Transverse colon (tissue), 4 donors: ENCODE measurements around the gene UGT8. TPM values are rescaled to one million over a fixed set of nuclear protein-coding genes. Genes with fewer than 3 reads are reported as not detected.
A peak's percentile ranks its signal among the peaks of the same experiment; 100 is the strongest.
"Not testable (repeated sequence)": the region's sequence is repeated elsewhere in the genome, so short reads cannot be mapped to it uniquely, and the experiment has no call there.

Experiments
- DNase-seq: peaks from one replicate; pipeline ENCODE4 v3.0.0-alpha.2; 2019
- H3K27ac ChIP-seq, 4 donors: fragments of 200-600 bp; sonication (generic); 2 replicates each; pipeline ENCODE4 v1.5.1; 2016 to 2018; ENCODE audit warnings: inconsistent platforms in 4 of 4
- H3K27me3 ChIP-seq: fragments of 200-600 bp; sonication (generic); 2 replicates; pipeline ENCODE4 v1.5.1; 2017; ENCODE audit warnings: inconsistent platforms
- H3K36me3 ChIP-seq, 4 donors: fragments of 200-600 bp; sonication (generic); 2 replicates each; pipeline ENCODE4 v1.5.1; 2017 to 2019; ENCODE audit warnings: inconsistent platforms in 4 of 4
- H3K4me1 ChIP-seq, 4 donors: fragments of 200-600 bp; sonication (generic); 2 replicates each; pipeline ENCODE4 v1.5.1; 2017 to 2020; ENCODE audit warnings: inconsistent platforms in 4 of 4
- H3K4me3 ChIP-seq, 4 donors: fragments of 200-600 bp; sonication (generic); 1 replicate in 1 of 4; 2 replicates in 3 of 4; pipeline versions ENCODE4 v1.5.1 to v1.6.1; 2017 to 2019; ENCODE audit warnings: inconsistent platforms in 4 of 4
- H3K9me3 ChIP-seq, 2 donors: fragments of 200-600 bp; sonication (generic); 2 replicates each; pipeline ENCODE4 v1.5.1; 2017 to 2019; ENCODE audit warnings: inconsistent platforms in 2 of 2
- EP300 ChIP-seq: sonication (generic); formaldehyde crosslinking; IDR thresholded peaks from one replicate; pipeline ENCODE4 v1.6.1; 2017; ENCODE audit warnings: antibody characterized with exemption, low read depth
- POLR2A ChIP-seq: fragments of 450-650 bp; IDR thresholded peaks from one replicate; pipeline ENCODE4 v1.6.1; 2016; ENCODE audit warnings: antibody characterized with exemption, mild to moderate bottlenecking, moderate library complexity
- POLR2AphosphoS5 ChIP-seq, 3 donors: sonication (generic); formaldehyde crosslinking; IDR thresholded peaks; one replicate each; pipeline ENCODE4 v1.6.1; 2016; ENCODE audit warnings: antibody characterized with exemption in 3 of 3
- WGBS, 2 donors: methylation state at CpG; one replicate each; pipeline ENCODE4 v1.1.5; 2018; ENCODE audit warnings: low coverage in 1 of 2; 5-methylcytosine and 5-hydroxymethylcytosine counted together
- in situ Hi-C, 4 donors: fragments of 200-750 bp; cut with MboI; loops; one replicate each; pipeline versions ENCODE4 v1.15.0 to v1.15.1; 2017; ENCODE audit warnings: low sequenced_read_pairs in 3 of 4, low pct_ligation_motif_present in 1 of 4, low pct_unique_long_range_greater_than_20kb in 1 of 4
- intact Hi-C: fragments of 100-400 bp; cut with DNase I; formaldehyde crosslinking; loops from one replicate; pipeline ENCODE4 v1.15.1; 2023; ENCODE audit warnings: low total_unique reads
- total RNA-seq, 4 donors: library from RNA; depleted of rRNA; stranded (reverse); fragments of >200 nt; gene quantifications; one replicate each; pipeline ENCODE4 v1.1.0, GENCODE V29; 2016
- TF ChIP-seq, protein P1 (sequence below), 5 experiments: fragments of 200-600 bp in 3 of 5; fragments of 450-650 bp in 2 of 5; sonication (generic) in 3 of 5; IDR thresholded peaks; 1 replicate in 2 of 5; 2 replicates in 3 of 5; pipeline ENCODE4 v1.5.1; 2016 to 2017; ENCODE audit warnings: antibody characterized with exemption in 5 of 5, inconsistent platforms in 3 of 5, mild to moderate bottlenecking in 2 of 5, moderate library complexity in 1 of 5

The UGT8 gene
- total RNA-seq, 4 donors from 2014 or later, result 41.0 to 63.6 (median 55.7) TPM

DNA sequence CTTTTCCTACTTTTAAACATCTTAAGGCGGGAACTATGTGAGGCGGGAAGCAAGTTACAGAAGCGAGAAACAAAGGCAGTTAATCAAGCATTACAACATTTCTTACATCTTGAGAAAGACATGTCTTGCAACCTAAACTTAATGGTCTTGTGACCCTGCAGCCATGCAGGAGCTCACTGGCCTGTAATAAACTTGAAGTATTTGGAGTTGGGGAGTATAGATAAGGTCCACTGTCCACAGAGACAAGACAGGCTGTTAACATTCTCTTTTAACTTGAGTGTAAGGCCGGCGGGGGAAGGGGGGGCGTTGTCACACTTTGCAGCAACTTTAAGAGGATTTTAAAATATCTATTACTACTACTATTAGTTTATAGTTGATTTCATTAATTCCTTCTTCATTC is 10.3 kb upstream of the UGT8 start:
- DNase-seq, result no peak
- WGBS, 2 donors, result 72 to 73% methylated on average over 6 of the region's 6 CpGs
- Histone ChIP-seq H3K27ac (no peak overlapping the region), H3K36me3 (no peaks in the 10 kb centered on the region), H3K4me3 (no peak overlapping the region), H3K9me3 (no peaks in the 10 kb centered on the region), H3K27me3 (no peaks in the 10 kb centered on the region), H3K4me1 (peaks cover 0 to 6% (median 0%) of the 10 kb centered on the region in 4 donors)
- in situ Hi-C loops, result no loop called here
- TF ChIP-seq POLR2A, result no peak
- TF ChIP-seq POLR2AphosphoS5 (IDR thresholded peaks at IDR 0.05), result no peak
- TF ChIP-seq, protein P1, sequence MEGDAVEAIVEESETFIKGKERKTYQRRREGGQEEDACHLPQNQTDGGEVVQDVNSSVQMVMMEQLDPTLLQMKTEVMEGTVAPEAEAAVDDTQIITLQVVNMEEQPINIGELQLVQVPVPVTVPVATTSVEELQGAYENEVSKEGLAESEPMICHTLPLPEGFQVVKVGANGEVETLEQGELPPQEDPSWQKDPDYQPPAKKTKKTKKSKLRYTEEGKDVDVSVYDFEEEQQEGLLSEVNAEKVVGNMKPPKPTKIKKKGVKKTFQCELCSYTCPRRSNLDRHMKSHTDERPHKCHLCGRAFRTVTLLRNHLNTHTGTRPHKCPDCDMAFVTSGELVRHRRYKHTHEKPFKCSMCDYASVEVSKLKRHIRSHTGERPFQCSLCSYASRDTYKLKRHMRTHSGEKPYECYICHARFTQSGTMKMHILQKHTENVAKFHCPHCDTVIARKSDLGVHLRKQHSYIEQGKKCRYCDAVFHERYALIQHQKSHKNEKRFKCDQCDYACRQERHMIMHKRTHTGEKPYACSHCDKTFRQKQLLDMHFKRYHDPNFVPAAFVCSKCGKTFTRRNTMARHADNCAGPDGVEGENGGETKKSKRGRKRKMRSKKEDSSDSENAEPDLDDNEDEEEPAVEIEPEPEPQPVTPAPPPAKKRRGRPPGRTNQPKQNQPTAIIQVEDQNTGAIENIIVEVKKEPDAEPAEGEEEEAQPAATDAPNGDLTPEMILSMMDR (IDR thresholded peaks at IDR 0.05), result no peak
- no peak for TF ChIP-seq EP300
- intact Hi-C loops, result no loop called here

DNA sequence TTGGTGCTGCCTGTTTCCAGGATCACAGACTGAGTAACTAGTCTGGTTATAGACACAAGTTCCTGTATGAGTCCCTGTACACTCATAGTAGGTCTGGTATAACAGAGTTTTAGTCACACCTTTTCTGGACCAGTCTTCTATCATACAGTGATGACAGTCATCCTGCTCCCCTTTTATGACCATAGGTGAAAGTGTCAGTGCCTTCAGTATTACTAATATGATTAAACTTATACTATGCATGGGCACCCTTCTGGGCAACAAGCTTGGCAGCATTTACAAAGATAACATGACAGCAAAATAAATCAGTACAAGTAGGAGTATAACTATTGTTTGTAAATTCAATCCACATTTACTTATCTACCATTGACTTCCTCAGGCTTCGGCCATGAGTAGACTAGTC is 8.2 kb upstream of the UGT8 start:
- H3K27ac ChIP-seq, in situ Hi-C loops, intact Hi-C loops, H3K36me3 ChIP-seq, H3K4me1 ChIP-seq, H3K9me3 ChIP-seq, H3K27me3 ChIP-seq, DNase-seq, H3K4me3 ChIP-seq: not testable (repeated sequence)
- WGBS, 2 donors, result 100% methylated on average over 1 of the region's 1 CpG; no CpG with 5 or more reads in 1 of the 2 donors

DNA sequence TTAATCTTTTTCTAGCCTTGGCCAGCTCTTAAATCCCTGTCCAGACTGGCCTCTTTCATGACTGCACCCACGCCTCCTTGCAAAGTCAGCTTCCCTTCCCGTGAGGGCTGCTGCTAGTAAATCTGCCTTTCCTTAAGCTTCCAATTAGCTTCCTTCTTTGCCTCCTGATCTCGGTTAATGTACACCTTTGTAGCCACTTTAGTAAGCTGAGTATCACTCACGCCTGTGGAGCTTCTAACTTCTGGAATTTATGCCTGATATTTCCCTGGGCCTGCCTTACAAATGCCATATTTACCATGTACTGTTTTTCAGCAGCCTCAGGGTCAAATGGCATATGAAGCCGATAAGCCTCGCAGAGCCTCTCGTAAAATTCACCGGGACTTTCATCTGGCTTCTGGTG is 5.1 kb upstream of the UGT8 start:
- Histone ChIP-seq H3K4me1 (peaks cover 0 to 16% (median 5%) of the 10 kb centered on the region in 4 donors), H3K27ac (peak overlapping the region in 2 of 4 donors; percentile 14 to 19), H3K9me3 (no peaks in the 10 kb centered on the region), H3K27me3 (peaks cover 15% of the 10 kb centered on the region), H3K4me3 (no peak overlapping the region), H3K36me3 (no peaks in the 10 kb centered on the region)
- TF ChIP-seq POLR2AphosphoS5 (IDR thresholded peaks at IDR 0.05) (no peak), EP300 (no peak), POLR2A (no peak)
- TF ChIP-seq, protein P1 (IDR thresholded peaks at IDR 0.05), result no peak
- WGBS, 2 donors, result 43 to 55% methylated on average over 4 to 8 of the region's 8 CpGs
- no peak for DNase-seq
- in situ Hi-C loops, result no loop called here
- intact Hi-C loops, result no loop called here

DNA sequence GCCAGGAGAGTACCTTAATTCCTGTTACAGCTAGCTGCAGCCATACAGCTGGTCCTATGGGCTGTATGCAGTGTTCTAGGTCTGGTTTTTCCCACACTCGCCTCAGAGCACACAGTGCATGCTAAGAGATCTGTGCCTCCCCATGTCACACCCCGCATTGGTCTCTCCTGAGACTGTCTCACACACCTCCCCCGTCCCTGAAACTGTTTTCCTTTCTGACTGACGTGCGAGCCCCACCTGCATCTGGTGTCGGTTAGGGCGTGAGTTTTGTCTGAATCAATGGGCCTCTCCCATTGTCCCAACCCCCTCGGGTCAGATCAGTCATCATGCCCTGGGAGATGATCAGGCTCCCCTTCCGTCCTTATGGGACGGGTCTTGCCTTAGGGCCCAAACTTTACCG is 3.4 kb upstream of the UGT8 start:
- WGBS, 2 donors, result 80 to 91% methylated on average over 1 to 10 of the region's 11 CpGs
- no peaks in the 10 kb centered on the region for H3K9me3 ChIP-seq
- intact Hi-C loops, result no loop called here

More for the DNA sequence above, 3.4 kb upstream of the UGT8 start:
- H3K27me3 ChIP-seq, result peaks cover 19% of the 10 kb centered on the region
- no peak for DNase-seq
- TF ChIP-seq POLR2A (no peak), POLR2AphosphoS5 (IDR thresholded peaks at IDR 0.05) (no peak), EP300 (no peak)
- TF ChIP-seq, protein P1 (IDR thresholded peaks at IDR 0.05), result no peak
- in situ Hi-C loops, result no loop called here
- H3K36me3 ChIP-seq, result no peaks in the 10 kb centered on the region
- H3K4me1 ChIP-seq, result peaks cover 0 to 16% (median 6%) of the 10 kb centered on the region in 4 donors
- no peak overlapping the region for H3K27ac ChIP-seq
- no peak overlapping the region for H3K4me3 ChIP-seq
